IPS-NIHi7 (cell line): Measurements from ENCODE around the gene LY6G5C.
"Not testable (repeated sequence)": the region's sequence is repeated elsewhere in the genome, so short reads cannot be mapped to it uniquely, and the experiment has no call there.

ENCODE experiments used
- DNase-seq: peaks from one replicate; pipeline ENCODE4 v3.0.0; 2012; ENCODE audit warnings: mixed read lengths; ENCODE audit errors: extremely low spot score

The LY6G5C gene

GRCh38 chr6:31715022-31715958 is 34.4 kb upstream of the LY6G5C start, which contains the start of gene LY6G6D:
TSS of gene LY6G6D (plus strand) at chr6:31715348. CDS start at chr6:31715356, 8 bp downstream.
- no peak for DNase-seq

GRCh38 chr6:31713991-31714684 is 33.3 kb upstream of the LY6G5C start:
- peak; percentile 69 for DNase-seq

GRCh38 chr6:31713465-31713864 is 32.6 kb upstream of the LY6G5C start:
- DNase-seq, result no peak

GRCh38 chr6:31712296-31712695 is 31.4 kb upstream of the LY6G5C start:
- no peak for DNase-seq

- DNase-seq, result no peak
Observed at GRCh38 chr6:31711233-31711632, 30.4 kb upstream of the LY6G5C start.

- no peak for DNase-seq
Observed at GRCh38 chr6:31710523-31711219, 29.8 kb upstream of the LY6G5C start.

- not testable (repeated sequence) for DNase-seq
Observed at GRCh38 chr6:31709157-31709556, 28.3 kb upstream of the LY6G5C start.

- DNase-seq, result no peak
Observed at GRCh38 chr6:31708224-31708623, 27.4 kb upstream of the LY6G5C start.

GRCh38 chr6:31707701-31708100 is 26.8 kb upstream of the LY6G5C start:
- DNase-seq, result no peak

GRCh38 chr6:31706599-31706998 is 25.7 kb upstream of the LY6G5C start, which contains the start of gene LY6G6F:
TSS of gene LY6G6F (plus strand) at chr6:31706866. CDS start at chr6:31706907, 41 bp downstream.
- DNase-seq, result no peak

- no peak for DNase-seq
Observed at GRCh38 chr6:31705931-31706330, 25.1 kb upstream of the LY6G5C start.

GRCh38 chr6:31702819-31703716 is 22.2 kb upstream of the LY6G5C start, which contains the start of gene ABHD16A:
TSS of gene ABHD16A (minus strand) at chr6:31703324. CDS start at chr6:31703281, 43 bp downstream.
- peak; percentile 99 for DNase-seq

GRCh38 chr6:31702405-31702818 is 21.5 kb upstream of the LY6G5C start:
- DNase-seq, result peak; percentile 54

GRCh38 chr6:31701666-31702404 is 21.0 kb upstream of the LY6G5C start:
- no peak for DNase-seq

- no peak for DNase-seq
Observed at GRCh38 chr6:31700740-31701401, 20.0 kb upstream of the LY6G5C start.

- DNase-seq, result no peak
Observed at GRCh38 chr6:31697555-31697954, 16.7 kb upstream of the LY6G5C start.

GRCh38 chr6:31693535-31693934 is 12.7 kb upstream of the LY6G5C start:
- DNase-seq, result no peak

GRCh38 chr6:31692886-31693285 is 12.0 kb upstream of the LY6G5C start:
- DNase-seq, result no peak

GRCh38 chr6:31692353-31692752 is 11.5 kb upstream of the LY6G5C start:
- no peak for DNase-seq
